HFF-Myc (cell line): ENCODE data around the gene CACNB3.
A peak's percentile ranks its signal among the peaks of the same experiment; 100 is the strongest.

ENCODE experiments used
- DNase-seq: peaks from one replicate; pipeline ENCODE4 v3.0.0-alpha.2; 2011; ENCODE audit warnings: low read depth; ENCODE audit errors: extremely low read depth
- H3K4me3 ChIP-seq: replicated peaks from 2 replicates; pipeline ENCODE4 v1.5.1; 2011; ENCODE audit warnings: low read depth, mild to moderate bottlenecking, control low read depth, low read length
- TF ChIP-seq, protein P1 (sequence below): IDR thresholded peaks from 2 replicates; pipeline ENCODE4 v1.5.1; 2012; ENCODE audit warnings: mild to moderate bottlenecking, low read depth, low read length, control low read depth; ENCODE audit errors: missing control alignments

The CACNB3 gene

DNA sequence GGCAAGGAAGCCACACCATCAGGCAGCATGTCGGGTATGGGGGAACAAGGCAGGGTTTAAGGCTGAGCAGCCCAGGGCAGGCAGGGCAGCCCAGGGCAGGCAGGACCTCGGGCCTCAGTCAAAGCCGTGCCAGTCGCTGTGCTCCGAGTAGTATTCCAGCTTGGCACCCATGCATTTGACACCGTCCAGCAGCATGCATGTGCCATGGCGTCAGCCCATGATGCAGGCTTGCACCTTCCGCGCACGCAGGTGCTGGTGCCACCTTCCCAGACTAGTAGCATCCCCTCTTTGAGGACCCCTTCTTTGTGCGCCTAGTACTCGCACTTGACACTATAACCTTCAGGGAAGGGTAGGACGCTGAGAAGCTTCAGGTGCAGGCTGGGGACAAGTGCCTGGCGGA lies 17.8 kb upstream of the CACNB3 start:
- H3K4me3 ChIP-seq = no peak overlapping the region
- no peak for DNase-seq
- TF ChIP-seq, protein P1, sequence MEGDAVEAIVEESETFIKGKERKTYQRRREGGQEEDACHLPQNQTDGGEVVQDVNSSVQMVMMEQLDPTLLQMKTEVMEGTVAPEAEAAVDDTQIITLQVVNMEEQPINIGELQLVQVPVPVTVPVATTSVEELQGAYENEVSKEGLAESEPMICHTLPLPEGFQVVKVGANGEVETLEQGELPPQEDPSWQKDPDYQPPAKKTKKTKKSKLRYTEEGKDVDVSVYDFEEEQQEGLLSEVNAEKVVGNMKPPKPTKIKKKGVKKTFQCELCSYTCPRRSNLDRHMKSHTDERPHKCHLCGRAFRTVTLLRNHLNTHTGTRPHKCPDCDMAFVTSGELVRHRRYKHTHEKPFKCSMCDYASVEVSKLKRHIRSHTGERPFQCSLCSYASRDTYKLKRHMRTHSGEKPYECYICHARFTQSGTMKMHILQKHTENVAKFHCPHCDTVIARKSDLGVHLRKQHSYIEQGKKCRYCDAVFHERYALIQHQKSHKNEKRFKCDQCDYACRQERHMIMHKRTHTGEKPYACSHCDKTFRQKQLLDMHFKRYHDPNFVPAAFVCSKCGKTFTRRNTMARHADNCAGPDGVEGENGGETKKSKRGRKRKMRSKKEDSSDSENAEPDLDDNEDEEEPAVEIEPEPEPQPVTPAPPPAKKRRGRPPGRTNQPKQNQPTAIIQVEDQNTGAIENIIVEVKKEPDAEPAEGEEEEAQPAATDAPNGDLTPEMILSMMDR = no peak

DNA sequence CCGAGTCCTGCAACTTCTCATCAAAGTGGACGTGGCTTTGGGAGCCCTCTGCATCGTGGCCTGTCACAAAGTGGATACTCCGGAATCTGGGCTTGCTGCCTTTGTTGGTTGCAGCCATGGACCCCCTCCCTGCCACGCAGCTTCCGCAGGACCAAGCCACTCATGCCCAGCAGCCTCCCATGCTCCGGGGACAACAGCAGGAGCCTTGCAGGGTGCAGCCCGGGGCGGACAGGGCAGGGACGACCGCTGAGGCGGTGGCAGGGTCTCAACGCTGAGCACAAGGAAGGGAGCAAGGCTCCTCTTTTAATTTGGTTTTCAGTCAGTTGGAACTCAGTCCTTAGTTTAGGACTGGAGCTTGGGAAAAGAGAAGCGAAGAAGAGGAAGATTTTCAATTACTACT lies 17.3 kb upstream of the CACNB3 start:
- no peak for DNase-seq
- TF ChIP-seq, protein P1 = no peak
- no peak overlapping the region for H3K4me3 ChIP-seq

DNA sequence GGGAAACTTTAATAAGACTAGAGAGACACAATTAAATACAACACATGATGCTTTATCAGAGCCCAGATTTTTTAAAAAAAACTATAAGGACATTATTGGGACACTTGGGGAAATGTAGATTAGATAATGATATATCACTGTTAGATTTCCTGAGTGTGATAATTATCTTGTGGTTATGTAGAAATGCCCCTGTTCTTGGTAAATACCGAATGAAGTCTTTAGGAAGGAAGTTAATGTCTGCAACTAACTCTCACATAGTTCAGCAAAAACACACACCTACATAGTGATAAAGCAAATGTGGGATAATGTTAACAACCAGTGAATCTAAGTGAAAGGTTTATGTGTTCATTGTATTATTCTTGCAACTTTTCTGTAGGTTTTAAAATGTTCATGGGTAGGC lies 14.6 kb upstream of the CACNB3 start:
- no peak overlapping the region for H3K4me3 ChIP-seq
- TF ChIP-seq, protein P1 = no peak
- no peak for DNase-seq

DNA sequence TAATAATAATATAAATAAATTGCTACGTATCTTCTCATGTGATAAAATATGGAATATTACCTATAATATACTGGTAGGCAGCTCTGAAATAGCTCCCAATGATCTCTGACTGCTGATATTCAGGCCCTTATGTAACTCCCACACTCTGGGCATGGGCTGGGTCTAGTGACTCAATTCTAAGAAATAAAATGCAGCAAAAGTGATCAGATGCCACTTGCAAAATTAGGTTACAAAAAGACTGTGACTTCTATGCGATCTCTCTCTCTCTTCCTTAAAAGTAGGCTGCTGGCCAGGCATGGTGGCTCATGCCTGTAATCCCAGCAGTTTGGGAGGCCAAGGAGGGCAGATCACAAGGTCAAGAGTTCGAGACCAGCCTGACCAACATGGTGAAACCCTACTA lies 10.3 kb upstream of the CACNB3 start:
- no peak for DNase-seq
- TF ChIP-seq, protein P1 = no peak
- H3K4me3 ChIP-seq = no peak overlapping the region

DNA sequence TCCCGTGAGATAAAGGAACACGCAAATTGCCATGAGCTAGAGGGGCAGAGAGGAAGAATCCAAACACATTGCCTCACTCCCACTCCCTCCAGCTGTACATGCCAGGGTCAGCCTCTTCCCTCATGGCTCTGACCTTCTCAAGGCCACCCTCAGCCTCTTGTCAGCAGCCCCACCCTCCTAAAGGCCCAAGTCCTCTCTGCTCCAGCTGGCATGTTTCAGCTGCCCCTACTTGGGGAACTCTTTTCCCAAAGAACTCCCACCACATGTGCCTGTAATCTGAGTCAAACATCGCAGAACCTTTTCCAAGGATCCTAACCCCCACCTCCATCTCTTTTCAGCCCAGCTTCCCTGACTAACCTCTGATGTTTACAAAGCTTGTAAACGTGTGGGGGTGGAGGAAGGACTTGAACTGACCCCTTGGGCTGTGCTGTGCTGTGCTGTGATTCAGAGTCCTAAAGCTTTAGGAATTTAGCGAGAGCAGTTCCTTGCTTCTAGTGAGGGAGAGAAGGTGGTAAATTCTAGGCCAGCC lies 7.3 kb upstream of the CACNB3 start:
- H3K4me3 ChIP-seq = no peak overlapping the region
- peak; percentile 76 for DNase-seq
- TF ChIP-seq, protein P1 = no peak

DNA sequence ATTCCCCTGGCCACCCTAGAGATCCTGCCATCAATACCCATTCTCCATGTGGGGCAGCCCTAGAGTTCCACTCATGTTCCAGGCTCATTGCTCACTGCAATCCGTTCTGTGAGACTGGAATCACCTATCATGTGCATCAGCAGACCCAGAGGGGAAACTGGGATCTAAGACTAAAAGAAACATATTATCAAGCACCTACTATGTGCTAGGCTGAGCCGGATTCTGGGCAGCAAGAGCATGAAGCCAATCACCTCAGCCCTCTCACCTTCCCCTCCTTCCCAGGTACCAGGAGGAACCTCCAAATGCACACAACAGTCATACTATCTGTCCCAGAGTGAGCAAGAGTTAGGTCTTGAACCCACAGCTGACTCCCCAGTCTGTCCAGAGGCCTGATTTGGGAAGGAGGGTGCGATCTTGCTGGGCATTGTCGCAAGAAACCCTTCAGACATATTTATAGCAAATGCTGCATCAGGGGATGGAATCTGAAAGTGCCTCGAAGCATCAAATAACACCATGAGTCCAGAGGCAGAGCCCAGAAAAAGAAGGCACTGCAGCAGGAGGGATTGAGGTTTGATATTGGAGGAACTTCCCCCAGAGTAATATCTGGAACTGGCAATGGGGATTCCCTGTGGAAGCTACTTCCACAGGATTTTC lies 6.7 kb upstream of the CACNB3 start:
- no peak for DNase-seq
- TF ChIP-seq, protein P1 = no peak
- no peak overlapping the region for H3K4me3 ChIP-seq

DNA sequence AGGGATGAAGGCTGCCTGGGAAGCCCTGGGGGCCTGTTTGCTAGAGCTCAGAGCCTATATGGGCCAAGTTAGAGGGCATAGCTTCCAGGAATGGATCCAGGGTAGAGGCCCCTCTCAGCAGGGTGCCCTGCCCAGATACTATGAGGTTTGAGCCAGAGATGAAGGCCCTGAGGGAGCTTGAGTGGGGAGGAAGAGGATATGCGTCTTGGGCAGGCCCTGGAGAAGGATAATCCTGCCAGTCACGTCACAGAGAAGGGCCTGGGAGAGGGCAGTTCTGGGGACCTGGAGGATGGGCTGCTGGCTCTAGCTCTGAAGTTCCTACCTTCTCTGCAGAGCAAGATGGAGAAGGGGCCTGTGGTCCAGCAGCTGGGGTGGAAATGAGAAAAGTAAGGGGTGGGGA lies 5.9 kb upstream of the CACNB3 start:
- TF ChIP-seq, protein P1 = no peak
- DNase-seq = no peak
- no peak overlapping the region for H3K4me3 ChIP-seq
